GM21423 (cell line): ENCODE measurements around the gene UQCR11.
A peak's percentile ranks its signal among the peaks of the same experiment; 100 is the strongest.
"Not testable (repeated sequence)": the region's sequence is repeated elsewhere in the genome, so short reads cannot be mapped to it uniquely, and the experiment has no call there.

Experiments used
- ATAC-seq: cut with Tn5 transposase; IDR thresholded peaks from one replicate; pipeline ENCODE4 v1.9.1; 2021; ENCODE audit warnings: mild to moderate bottlenecking, moderate library complexity; ENCODE audit not compliant: unreplicated experiment

The UQCR11 gene

DNA sequence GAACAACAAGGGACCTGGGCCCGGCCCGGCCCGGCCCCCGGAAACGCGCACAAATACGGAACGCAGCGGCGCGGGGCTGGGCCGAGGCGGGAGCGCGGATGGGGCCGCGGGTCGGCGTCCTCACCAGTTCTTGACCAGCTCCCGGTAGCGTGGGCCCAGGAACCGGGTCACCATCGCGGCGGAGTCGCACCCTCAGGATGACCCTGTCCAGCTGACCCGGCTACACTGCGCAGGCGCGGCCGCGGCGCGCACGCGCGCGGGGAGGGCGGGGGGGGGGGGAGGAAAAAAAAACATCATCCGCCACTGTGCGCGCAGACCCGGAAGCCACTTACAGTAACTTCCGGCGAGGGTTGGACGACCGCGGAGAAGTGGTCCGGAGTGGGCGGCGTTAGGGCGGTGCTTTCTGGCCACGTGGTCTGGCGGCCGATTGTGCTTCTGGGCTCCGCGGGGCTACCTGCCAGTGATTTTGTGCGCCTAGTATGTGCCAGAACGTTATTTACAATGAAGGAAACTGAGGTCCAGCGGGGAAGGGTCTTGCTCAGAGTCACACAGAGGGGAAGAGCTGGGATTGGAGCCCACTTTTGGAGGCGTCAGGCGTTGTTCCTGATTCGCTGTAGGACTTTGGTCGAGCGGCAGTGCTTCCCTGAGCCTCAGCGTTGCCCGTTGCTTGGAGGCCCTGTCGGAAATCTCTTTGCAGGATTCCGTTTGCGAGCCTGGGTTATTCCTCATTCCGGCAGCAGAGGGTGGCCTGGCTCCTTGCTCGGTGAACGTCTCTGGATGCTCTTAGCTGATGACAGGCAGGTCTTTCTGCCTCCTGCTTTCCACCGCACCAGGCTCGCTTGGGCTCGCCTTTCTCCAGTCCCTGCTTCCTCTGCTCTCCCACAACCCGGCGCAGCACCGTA, at the start of gene UQCR11:
Gene UQCR11, minus strand, starts transcription at position 227 of the 902 bp plus-strand sequence. Its CDS starts 53 bp downstream, at position 174.
- peak; percentile 89 for ATAC-seq

GRCh38 chr19:1654178-1654792, 49.0 kb upstream of the UQCR11 start:
- ATAC-seq = no peak

GRCh38 chr19:1653300-1653628, 48.0 kb upstream of the UQCR11 start:
- ATAC-seq = no peak

- ATAC-seq = peak; percentile 63
Observed at GRCh38 chr19:1652471-1653299, 47.4 kb upstream of the UQCR11 start, which contains the start of gene TCF3. TSS of gene TCF3 (minus strand) at chr19:1652615. CDS start at chr19:1650248, 2,367 bp downstream.

DNA sequence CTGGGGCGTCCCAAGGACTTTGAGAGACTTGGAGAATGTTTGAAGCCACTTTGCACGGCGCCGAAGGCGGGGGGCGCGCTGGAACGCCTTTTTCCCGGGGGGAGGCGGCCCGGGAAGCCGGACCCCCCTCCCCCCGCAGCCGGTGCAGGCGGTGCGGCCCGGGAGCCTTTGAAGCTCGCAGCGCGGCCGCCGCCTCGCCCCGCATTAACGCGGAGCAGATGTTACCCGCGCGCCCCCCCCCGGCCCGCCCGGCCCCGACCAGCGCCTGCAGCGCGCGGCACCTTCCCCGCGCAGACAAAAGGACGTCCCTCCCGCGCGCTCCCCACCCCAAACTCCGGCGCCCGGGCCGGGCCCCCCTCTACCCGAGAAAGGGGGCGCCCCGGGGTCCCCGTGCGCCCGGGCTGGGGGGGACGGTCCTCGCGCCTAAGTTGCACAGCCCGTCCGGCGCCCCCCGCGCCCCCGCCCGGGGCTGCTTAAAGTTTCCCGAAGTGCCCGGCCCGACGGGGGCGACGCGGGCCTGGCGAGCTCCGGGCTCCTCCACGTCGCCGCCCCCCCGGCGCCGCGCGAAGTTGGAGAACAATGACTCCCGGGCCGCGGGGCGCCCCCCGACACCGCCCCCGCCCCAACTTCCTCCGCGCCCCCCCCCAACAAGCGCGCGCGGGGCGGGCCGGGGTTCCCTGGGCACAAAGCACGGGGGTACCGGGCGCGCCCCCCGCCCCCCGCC, 46.5 kb upstream of the UQCR11 start:
- ATAC-seq = no peak

DNA sequence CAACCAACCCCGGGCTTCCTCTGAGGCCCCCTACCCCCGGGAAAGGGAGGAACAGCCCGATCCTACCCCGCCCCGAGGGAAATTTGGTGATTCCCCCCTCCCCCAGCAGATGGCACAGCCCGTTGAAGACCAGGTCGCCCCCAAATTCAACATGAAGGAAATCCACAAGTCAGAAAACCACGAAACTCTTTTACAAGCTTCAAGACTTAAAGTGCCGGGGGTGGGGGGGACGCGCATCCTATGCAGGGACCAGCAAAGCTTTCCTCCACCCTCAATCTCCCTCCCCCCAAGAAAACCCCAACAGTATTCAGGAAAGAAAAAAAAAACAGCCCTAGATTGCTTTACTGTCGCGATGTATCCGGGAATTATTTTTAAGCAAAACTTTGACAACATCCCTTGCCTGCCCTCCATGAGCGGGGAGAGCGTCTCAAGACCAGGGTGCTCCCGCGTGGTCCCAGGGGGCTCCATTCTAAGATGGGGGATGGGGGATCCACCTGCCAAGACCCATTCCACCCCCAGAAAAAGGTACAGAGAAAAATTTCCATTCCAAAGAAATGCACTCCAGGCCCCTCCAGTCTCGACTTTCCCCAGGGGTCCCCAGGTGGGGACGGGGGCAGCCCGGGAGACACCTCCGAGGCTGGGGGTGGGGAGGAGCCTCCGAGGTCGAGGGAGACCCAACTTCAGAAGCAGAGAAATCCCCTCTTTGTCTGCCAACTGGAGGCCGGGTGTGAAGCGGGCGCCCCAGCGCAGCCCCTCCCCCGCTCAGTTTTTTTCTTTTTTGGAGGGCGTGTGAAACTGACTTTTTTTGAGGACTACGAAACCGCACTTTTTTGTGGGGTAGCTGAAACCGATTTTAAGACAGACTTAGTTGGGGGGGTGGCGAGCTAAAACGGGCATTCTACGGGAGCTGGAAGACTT, 45.6 kb upstream of the UQCR11 start:
- ATAC-seq = no peak

- ATAC-seq = no peak
Observed at GRCh38 chr19:1649706-1650649, 44.7 kb upstream of the UQCR11 start.

DNA sequence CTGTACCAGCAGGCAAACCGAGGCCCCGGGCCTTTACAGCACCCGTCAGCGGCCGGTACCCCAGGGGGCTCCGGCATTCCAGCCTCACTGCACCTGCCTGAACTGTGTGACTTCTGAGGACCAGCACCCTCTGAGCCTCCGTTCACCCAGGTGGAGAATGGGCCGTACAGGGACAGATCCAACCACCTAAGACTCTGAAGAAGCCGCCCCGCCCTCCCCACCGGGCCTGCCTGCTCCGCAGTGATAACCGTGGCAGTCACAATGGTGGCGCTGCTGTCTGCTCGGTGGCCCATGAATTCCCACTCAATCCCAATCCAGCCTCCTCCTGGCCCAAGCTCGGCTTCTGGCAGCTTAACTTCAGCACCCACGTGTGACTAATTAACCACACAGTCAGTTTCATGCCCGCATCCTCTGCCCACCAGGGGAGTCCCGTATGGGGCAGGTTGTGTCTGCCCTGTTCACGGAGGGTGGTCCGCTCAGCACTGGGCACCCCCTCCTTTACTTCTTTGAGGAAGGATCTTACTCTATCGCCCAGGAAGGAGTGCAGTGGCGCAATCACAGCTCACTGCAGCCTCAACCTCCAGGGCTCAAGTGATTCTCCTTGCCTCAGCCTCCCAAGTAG, 43.8 kb upstream of the UQCR11 start:
- no peak for ATAC-seq

DNA sequence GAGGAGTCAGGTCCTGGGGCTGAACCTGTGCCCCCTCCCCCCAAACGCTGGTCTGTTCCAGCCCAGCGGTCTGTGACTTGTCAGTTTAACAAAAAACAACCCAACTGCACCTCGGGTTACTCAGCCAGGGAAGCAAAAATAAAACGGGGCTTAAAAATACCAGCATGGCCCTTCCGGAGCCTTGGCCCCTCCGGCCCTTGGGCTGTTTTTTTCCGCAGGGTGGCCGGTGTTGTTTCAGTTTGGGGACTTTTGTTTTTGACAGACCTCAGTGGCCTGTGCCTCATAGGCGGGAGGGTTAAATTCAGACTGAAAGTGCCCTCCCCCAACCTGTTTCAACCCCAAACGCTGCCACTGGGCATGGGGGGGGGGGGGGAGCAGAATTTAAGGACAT, 43.2 kb upstream of the UQCR11 start:
- ATAC-seq = peak; percentile 28

DNA sequence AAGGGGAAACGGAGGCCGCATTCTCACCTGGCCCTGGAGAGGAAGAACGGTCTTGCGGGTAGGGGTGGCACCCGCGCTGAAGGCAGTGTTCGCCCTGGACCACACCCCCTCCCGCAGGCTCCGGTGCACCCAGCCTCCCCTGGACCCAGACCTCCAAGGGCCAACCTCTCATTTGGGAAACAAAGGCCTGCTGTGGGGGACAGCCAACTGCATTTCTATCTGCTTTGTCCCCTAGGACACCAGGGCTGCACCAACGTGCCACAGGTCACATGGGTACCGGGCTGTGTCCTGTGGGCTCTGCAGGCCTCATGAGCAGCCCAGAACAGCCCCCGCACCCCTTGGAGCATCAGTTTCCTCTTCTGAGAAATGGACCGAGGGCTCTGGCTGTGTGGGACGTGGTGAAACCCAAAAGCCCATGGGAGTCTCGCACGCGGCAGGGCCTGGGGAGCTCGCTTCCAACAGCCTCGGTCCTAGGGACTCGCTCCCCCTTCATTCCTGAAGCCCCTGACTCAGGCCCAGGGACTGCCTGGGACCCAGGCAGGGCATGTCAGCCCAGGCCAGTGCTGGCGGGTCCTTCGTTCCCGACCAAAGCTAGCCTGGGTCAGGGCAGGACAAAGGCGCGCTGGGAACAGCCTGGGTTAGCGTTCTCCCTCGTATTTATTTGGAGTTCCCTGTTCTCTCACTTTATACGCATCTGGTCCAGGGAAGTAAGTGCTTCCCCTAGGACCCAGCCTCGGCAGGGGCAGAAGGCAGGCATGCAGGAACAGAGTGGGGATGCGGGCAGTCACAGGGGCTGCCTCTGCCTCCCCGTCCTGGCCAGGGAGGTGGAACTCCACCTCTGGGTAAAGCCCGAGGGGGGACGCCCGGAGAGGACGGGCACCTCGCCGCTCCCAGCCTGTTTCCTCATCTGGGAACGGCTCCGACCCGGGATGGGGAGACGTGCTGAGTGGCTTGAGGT, 42.5 kb upstream of the UQCR11 start:
- ATAC-seq = no peak

DNA sequence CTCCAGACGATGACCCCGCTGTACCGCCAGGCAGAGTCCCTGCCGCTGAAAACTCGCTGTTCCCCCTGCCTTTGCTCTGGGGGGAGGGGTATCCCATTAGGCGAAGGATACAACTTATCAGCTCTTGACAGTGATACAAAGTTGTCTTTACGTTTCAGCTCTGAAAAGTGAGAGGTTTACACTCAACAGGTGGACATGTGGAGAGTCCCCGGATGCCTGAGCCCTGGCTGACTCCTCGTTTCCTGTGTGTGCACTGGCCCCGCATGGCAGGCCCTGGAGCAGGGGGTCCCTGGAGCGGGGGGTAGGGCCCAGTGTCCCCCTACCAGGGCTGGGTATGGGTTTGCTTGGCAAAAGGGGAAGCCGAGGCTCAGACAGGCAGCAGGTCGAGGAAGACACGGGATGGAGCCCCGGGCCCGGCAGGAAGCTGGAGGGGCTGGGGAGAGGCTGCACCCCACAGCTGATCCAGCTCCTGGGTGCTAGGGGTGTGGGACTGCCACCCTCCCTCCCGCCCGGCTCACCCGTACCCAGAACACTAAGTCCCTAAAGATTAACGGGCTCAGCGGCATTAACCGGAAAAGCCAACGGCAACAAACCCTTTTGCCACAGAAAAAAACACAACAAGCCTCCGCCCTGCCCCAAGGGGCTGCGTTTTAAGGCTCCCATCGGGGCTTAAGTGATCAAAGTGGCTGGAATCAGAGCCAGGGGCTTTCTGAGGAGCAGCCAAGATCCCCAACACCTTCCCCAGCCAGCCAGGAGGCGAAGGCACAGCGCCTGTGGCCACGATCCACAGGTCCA, 41.6 kb upstream of the UQCR11 start:
- ATAC-seq = no peak

- no peak for ATAC-seq
Observed at GRCh38 chr19:1646149-1646548, 40.9 kb upstream of the UQCR11 start.

GRCh38 chr19:1645299-1645698, 40.0 kb upstream of the UQCR11 start:
- ATAC-seq = no peak

DNA sequence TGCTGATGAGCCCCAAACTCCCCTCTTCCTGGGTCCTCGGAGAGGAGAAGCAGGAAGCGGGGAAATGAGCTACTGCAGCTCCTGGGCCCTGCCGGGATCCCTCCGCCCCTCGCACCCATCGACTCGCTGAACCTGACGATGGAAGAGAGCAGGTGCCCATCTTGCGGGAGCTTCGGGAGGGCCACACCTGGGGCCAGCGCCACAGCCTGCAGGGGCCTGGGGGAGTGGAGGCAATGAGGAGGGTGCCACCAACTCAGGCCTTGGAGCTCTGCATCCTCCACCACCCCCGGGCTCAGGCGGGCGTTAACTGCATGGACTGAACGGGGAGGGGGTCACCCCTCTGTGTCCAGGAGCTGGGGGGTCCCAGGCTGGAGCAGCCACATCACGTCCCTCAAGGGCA, 38.8 kb upstream of the UQCR11 start:
- ATAC-seq = no peak

GRCh38 chr19:1640893-1641448, 35.7 kb upstream of the UQCR11 start:
- ATAC-seq = not testable (repeated sequence)
